ENCODE measurements around the gene CENPK. TPM values are rescaled to one million over a fixed set of nuclear protein-coding genes. Genes with fewer than 3 reads are reported as not detected.

Gene CENPK
- polyA plus RNA-seq (2012; ENCODE audit: insufficient read length, low read depth), result 8.9 TPM

- TF ChIP-seq FOXP2 (optimal IDR thresholded peaks at IDR 0.05; ENCODE audit: borderline replicate concordance, extremely low read depth, extremely low read length, insufficient read depth) (peak; percentile 49), SIN3A (IDR thresholded peaks at IDR 0.05; ENCODE audit: borderline replicate concordance, insufficient read depth, low read length) (0 out of 2 replicates have a peak, but pooled peaks have one; percentile 56), TAF1 (IDR thresholded peaks at IDR 0.05; ENCODE audit: borderline replicate concordance, insufficient read depth, low read length) (peak; percentile 85; the same call in 1 of the 2 replicates), POLR2AphosphoS5 (IDR thresholded peaks at IDR 0.05; ENCODE audit: low read depth, low read length) (peak; percentile 97), REST (IDR thresholded peaks at IDR 0.05; ENCODE audit: insufficient read depth in 1 of 2, low read depth in 2 of 2, low read length in 2 of 2) (no peak)
These were observed at the start of gene CENPK, which contains the start of gene PPWD1 for GRCh38 chr5:65562731-65563701. CENPK (minus strand) TSS chr5:65563168; CDS start chr5:65554907, 8,261 bp downstream. PPWD1 (plus strand) TSS chr5:65563296; CDS start chr5:65563311, 15 bp downstream.

- no peak for TF ChIP-seq TAF1 (IDR thresholded peaks at IDR 0.05; ENCODE audit: borderline replicate concordance, insufficient read depth, low read length)
- no peak for TF ChIP-seq SIN3A (IDR thresholded peaks at IDR 0.05; ENCODE audit: borderline replicate concordance, insufficient read depth, low read length)
- no peak for TF ChIP-seq REST (IDR thresholded peaks at IDR 0.05; ENCODE audit: insufficient read depth in 1 of 2, low read depth in 2 of 2, low read length in 2 of 2)
- no peak for TF ChIP-seq POLR2AphosphoS5 (IDR thresholded peaks at IDR 0.05; ENCODE audit: low read depth, low read length)
- TF ChIP-seq FOXP2 (optimal IDR thresholded peaks at IDR 0.05; ENCODE audit: borderline replicate concordance, extremely low read depth, extremely low read length, insufficient read depth), result no peak
These were observed 49.4 kb upstream of the CENPK start for GRCh38 chr5:65612298-65612907.

- TF ChIP-seq FOXP2 (optimal IDR thresholded peaks at IDR 0.05; ENCODE audit: borderline replicate concordance, extremely low read depth, extremely low read length, insufficient read depth) (no peak), TAF1 (IDR thresholded peaks at IDR 0.05; ENCODE audit: borderline replicate concordance, insufficient read depth, low read length) (no peak), POLR2AphosphoS5 (IDR thresholded peaks at IDR 0.05; ENCODE audit: low read depth, low read length) (no peak)
These were observed 48.6 kb upstream of the CENPK start for GRCh38 chr5:65611524-65611923.

- TF ChIP-seq FOXP2 (optimal IDR thresholded peaks at IDR 0.05; ENCODE audit: borderline replicate concordance, extremely low read depth, extremely low read length, insufficient read depth) (no peak), POLR2AphosphoS5 (IDR thresholded peaks at IDR 0.05; ENCODE audit: low read depth, low read length) (no peak), TAF1 (IDR thresholded peaks at IDR 0.05; ENCODE audit: borderline replicate concordance, insufficient read depth, low read length) (no peak), SIN3A (IDR thresholded peaks at IDR 0.05; ENCODE audit: borderline replicate concordance, insufficient read depth, low read length) (no peak), REST (IDR thresholded peaks at IDR 0.05; ENCODE audit: insufficient read depth in 1 of 2, low read depth in 2 of 2, low read length in 2 of 2) (no peak)
These were observed 25.7 kb upstream of the CENPK start for GRCh38 chr5:65588694-65589093.

GRCh38 chr5:65577141-65577540 is 14.2 kb upstream of the CENPK start:
- TF ChIP-seq FOXP2 (optimal IDR thresholded peaks at IDR 0.05; ENCODE audit: borderline replicate concordance, extremely low read depth, extremely low read length, insufficient read depth) (no peak), REST (IDR thresholded peaks at IDR 0.05; ENCODE audit: insufficient read depth in 1 of 2, low read depth in 2 of 2, low read length in 2 of 2) (no peak), POLR2AphosphoS5 (IDR thresholded peaks at IDR 0.05; ENCODE audit: low read depth, low read length) (no peak), TAF1 (IDR thresholded peaks at IDR 0.05; ENCODE audit: borderline replicate concordance, insufficient read depth, low read length) (no peak), SIN3A (IDR thresholded peaks at IDR 0.05; ENCODE audit: borderline replicate concordance, insufficient read depth, low read length) (no peak)

Measured in PFSK-1 (cell line).